ENCODE measurements around the gene ENOX1.

ENOX1 gene

DNA sequence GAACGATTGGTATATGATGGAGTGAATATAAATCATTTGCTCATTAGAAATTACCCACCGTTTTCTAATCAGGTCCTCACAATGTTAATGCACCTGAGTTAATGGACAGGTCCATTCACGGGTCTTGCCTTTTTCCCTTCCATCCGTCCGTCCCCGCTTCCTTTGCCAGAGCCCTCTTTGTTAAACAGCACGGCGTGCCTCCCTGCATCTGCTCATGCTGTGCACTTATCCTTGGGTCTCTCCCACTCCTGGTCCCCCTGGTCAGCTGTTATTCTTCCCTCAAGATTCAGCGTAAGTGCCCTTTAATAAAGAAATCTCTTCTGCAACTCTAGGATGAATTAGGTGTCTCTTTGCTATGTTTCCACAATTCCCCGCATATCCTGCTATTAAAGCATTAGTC is 438.9 kb downstream of the ENOX1 start:
- TF ChIP-seq ZC3H10 (CRISPR knock-in tag; IDR thresholded peaks at IDR 0.05) = no peak
- no peak for TF ChIP-seq TCF4 (CRISPR knock-in tag; IDR thresholded peaks at IDR 0.05; ENCODE audit: borderline replicate concordance)
- no peak for ATAC-seq

GRCh38 chr13:43346427-43346826 is 440.3 kb downstream of the ENOX1 start:
- TF ChIP-seq PPARA (CRISPR knock-in tag; IDR thresholded peaks at IDR 0.05; ENCODE audit: borderline replicate concordance) (no peak), ISL1 (CRISPR knock-in tag; IDR thresholded peaks at IDR 0.05) (peak; percentile 20; the same call in 1 of the 2 replicates)
- ATAC-seq = no peak

DNA sequence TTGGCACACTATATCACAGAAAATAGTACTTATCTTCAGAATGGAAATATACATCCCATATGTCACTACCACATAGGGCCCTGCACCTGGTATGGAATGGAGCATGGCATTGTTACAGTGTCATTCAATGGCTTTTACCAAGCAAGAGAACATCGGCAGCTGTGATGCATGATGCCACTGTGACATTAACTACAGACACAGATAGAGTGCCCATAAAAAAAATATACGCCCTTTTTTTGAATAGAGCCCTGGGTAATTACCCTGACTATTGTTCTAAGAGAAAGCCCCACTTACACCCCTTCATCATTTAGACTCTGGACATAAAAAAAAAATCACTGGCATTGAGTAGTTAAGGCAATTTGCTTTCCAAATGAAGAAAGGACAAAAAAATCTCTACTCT is 443.1 kb downstream of the ENOX1 start:
- ATAC-seq = no peak
- TF ChIP-seq CSDC2 (CRISPR knock-in tag; IDR thresholded peaks at IDR 0.05) (no peak), GLIS3 (CRISPR knock-in tag; IDR thresholded peaks at IDR 0.05) (no peak), ARNTL (CRISPR knock-in tag; IDR thresholded peaks at IDR 0.05; ENCODE audit: borderline replicate concordance, low read depth) (no peak), OSR1 (CRISPR knock-in tag; IDR thresholded peaks at IDR 0.05) (no peak), ZFP30 (CRISPR knock-in tag; IDR thresholded peaks at IDR 0.05) (no peak), PPARA (CRISPR knock-in tag; IDR thresholded peaks at IDR 0.05; ENCODE audit: borderline replicate concordance) (no peak), SNAI2 (CRISPR knock-in tag; IDR thresholded peaks at IDR 0.05) (no peak), BACH2 (CRISPR knock-in tag; IDR thresholded peaks at IDR 0.05; ENCODE audit: borderline replicate concordance) (no peak), ESRRG (CRISPR knock-in tag; IDR thresholded peaks at IDR 0.05) (no peak), ISL1 (CRISPR knock-in tag; IDR thresholded peaks at IDR 0.05) (no peak), ZFP3 (CRISPR knock-in tag; IDR thresholded peaks at IDR 0.05) (no peak), TSHZ2 (CRISPR knock-in tag; IDR thresholded peaks at IDR 0.05) (no peak), ZNF565 (CRISPR knock-in tag; conservative IDR thresholded peaks at IDR 0.05; ENCODE audit: low read depth) (no peak)
- TF ChIP-seq, protein P1, sequence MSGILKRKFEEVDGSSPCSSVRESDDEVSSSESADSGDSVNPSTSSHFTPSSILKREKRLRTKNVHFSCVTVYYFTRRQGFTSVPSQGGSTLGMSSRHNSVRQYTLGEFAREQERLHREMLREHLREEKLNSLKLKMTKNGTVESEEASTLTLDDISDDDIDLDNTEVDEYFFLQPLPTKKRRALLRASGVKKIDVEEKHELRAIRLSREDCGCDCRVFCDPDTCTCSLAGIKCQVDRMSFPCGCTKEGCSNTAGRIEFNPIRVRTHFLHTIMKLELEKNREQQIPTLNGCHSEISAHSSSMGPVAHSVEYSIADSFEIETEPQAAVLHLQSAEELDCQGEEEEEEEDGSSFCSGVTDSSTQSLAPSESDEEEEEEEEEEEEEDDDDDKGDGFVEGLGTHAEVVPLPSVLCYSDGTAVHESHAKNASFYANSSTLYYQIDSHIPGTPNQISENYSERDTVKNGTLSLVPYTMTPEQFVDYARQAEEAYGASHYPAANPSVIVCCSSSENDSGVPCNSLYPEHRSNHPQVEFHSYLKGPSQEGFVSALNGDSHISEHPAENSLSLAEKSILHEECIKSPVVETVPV (CRISPR knock-in tag; IDR thresholded peaks at IDR 0.05) = no peak
- TF ChIP-seq, protein P2, sequence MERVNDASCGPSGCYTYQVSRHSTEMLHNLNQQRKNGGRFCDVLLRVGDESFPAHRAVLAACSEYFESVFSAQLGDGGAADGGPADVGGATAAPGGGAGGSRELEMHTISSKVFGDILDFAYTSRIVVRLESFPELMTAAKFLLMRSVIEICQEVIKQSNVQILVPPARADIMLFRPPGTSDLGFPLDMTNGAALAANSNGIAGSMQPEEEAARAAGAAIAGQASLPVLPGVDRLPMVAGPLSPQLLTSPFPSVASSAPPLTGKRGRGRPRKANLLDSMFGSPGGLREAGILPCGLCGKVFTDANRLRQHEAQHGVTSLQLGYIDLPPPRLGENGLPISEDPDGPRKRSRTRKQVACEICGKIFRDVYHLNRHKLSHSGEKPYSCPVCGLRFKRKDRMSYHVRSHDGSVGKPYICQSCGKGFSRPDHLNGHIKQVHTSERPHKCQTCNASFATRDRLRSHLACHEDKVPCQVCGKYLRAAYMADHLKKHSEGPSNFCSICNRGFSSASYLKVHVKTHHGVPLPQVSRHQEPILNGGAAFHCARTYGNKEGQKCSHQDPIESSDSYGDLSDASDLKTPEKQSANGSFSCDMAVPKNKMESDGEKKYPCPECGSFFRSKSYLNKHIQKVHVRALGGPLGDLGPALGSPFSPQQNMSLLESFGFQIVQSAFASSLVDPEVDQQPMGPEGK (CRISPR knock-in tag; IDR thresholded peaks at IDR 0.05; ENCODE audit: borderline replicate concordance) = no peak

GRCh38 chr13:43339805-43340550 is 446.8 kb downstream of the ENOX1 start:
- TF ChIP-seq ESRRG (CRISPR knock-in tag; IDR thresholded peaks at IDR 0.05) (no peak), CSDC2 (CRISPR knock-in tag; IDR thresholded peaks at IDR 0.05) (no peak), ZC3H10 (CRISPR knock-in tag; IDR thresholded peaks at IDR 0.05) (no peak), RARB (CRISPR knock-in tag; IDR thresholded peaks at IDR 0.05) (no peak), TCF4 (CRISPR knock-in tag; IDR thresholded peaks at IDR 0.05; ENCODE audit: borderline replicate concordance) (no peak), ARNTL (CRISPR knock-in tag; IDR thresholded peaks at IDR 0.05; ENCODE audit: borderline replicate concordance, low read depth) (no peak), PPARA (CRISPR knock-in tag; IDR thresholded peaks at IDR 0.05; ENCODE audit: borderline replicate concordance) (no peak)
- TF ChIP-seq, protein P1 (CRISPR knock-in tag; IDR thresholded peaks at IDR 0.05) = no peak
- no peak for ATAC-seq
